Tibial nerve (tissue), 4 donors: ENCODE results near the gene SNAP47.

ENCODE experiments used
- CTCF ChIP-seq, 5 experiments: fragments of 200-600 bp in 3 of 5; fragments of 450-650 bp in 2 of 5; sonication (generic) in 3 of 5; IDR thresholded peaks; one replicate each; pipeline ENCODE4 v1.5.1; 2016 to 2019; ENCODE audit warnings: antibody characterized with exemption in 5 of 5, mild to moderate bottlenecking in 3 of 5, moderate library complexity in 2 of 5
- EP300 ChIP-seq, 2 donors: sonication (generic); formaldehyde crosslinking; IDR thresholded peaks; one replicate each; pipeline ENCODE4 v1.6.1; 2017; ENCODE audit warnings: antibody characterized with exemption in 2 of 2, mild to moderate bottlenecking in 1 of 2
- POLR2A ChIP-seq, 2 donors: fragments of 450-650 bp; IDR thresholded peaks; one replicate each; pipeline ENCODE4 v1.6.1; 2017; ENCODE audit warnings: antibody characterized with exemption in 2 of 2, mild to moderate bottlenecking in 2 of 2, moderate library complexity in 2 of 2

- TF ChIP-seq CTCF (IDR thresholded peaks at IDR 0.05) (no peak), EP300 (IDR thresholded peaks at IDR 0.05) (no peak), POLR2A (IDR thresholded peaks at IDR 0.05) (no peak)
These were observed 64.5 kb downstream of the SNAP47 start for GRCh38 chr1:227799756-227800155.
